HepG2 (cell line): ENCODE data around the gene TMCC2.
"Not testable (repeated sequence)": the region's sequence is repeated elsewhere in the genome, so short reads cannot be mapped to it uniquely, and the experiment has no call there.

ENCODE experiments used
- CTCF ChIP-seq: sonication (generic); formaldehyde crosslinking; IDR thresholded peaks from 2 replicates; pipeline ENCODE4 v1.5.0; 2020; ENCODE audit warnings: mild to moderate bottlenecking, missing genetic modification reagents, moderate library complexity
- KDM6A ChIP-seq: IDR thresholded peaks from 2 replicates; pipeline ENCODE4 v1.6.1; 2016; ENCODE audit warnings: low read depth
- POLR2AphosphoS5 ChIP-seq: IDR thresholded peaks from 2 replicates; pipeline ENCODE4 v1.6.1; 2012; ENCODE audit warnings: low read depth, low read length
- PRDM4 ChIP-seq: sonication (generic); formaldehyde crosslinking; IDR thresholded peaks from 2 replicates; pipeline ENCODE4 v1.9.0; 2021; ENCODE audit warnings: missing genetic modification reagents, borderline replicate concordance
- U2AF2 ChIP-seq: fragments of 200-400 bp; formaldehyde crosslinking; IDR thresholded peaks from 2 replicates; pipeline ENCODE4 v1.6.1; 2017; ENCODE audit warnings: low read depth, mild to moderate bottlenecking, low read length

GRCh38 chr1:205233986-205234385, 6.2 kb downstream of the TMCC2 start:
- TF ChIP-seq U2AF2; POLR2AphosphoS5; PRDM4; KDM6A; CTCF (CRISPR knock-in tag): not testable (repeated sequence)
